HCT116 (cell line): ENCODE measurements around the gene WAPL. TPM values are rescaled to one million over a fixed set of nuclear protein-coding genes. Genes with fewer than 3 reads are reported as not detected.

ENCODE experiments used
- ATAC-seq: fragments of 200-7000 bp; cut with Tn5 transposase; 2 replicates; pipeline ENCODE4 v1.9.1; 2020; ENCODE audit warnings: mild to moderate bottlenecking, moderate library complexity
- BruUV-seq: library from RNA; stranded (reverse); fragments of 400-500 nt; replicated peaks from 2 replicates; lab custom pipeline; 2021; lab: Mats Ljungman, UMichigan
- CTCF ChIA-PET: fragments of 300-600 bp; sonication (Branson Sonifier 250); formaldehyde crosslinking; loops from one replicate; lab custom pipeline; 2021; ENCODE audit warnings: antibody characterized with exemption; lab: Charles Lee
- POLR2A ChIA-PET: fragments of 300-600, 350-600 bp; sonication (Branson Sonifier 250); formaldehyde crosslinking; loops from one replicate; lab custom pipeline; 2021; ENCODE audit warnings: antibody characterized with exemption; lab: Charles Lee
- RAD21 ChIA-PET, 2 experiments: fragments of 300-600 bp; sonication (Branson Sonifier 250); formaldehyde crosslinking; loops; one replicate each; lab custom pipeline; 2023; ENCODE audit warnings: low total read pairs in 2 of 2; ENCODE audit not compliant: uncharacterized antibody in 2 of 2, unreplicated experiment in 2 of 2, low non-redundant PET in 1 of 2; lab: Charles Lee
- DNase-seq: peaks from one replicate; pipeline ENCODE4 v3.0.0-alpha.2; 2010; ENCODE audit warnings: low read depth, low spot score
- H2AFZ ChIP-seq: fragments of 200-600 bp; shearing (Covaris generic), sonication (generic); 2 replicates; pipeline ENCODE4 v1.6.1; 2017; ENCODE audit warnings: low read depth, mixed run types, mixed read lengths, antibody characterized with exemption, low read length; ENCODE audit not compliant: poor library complexity, severe bottlenecking
- H3K27ac ChIP-seq: 2 replicates; pipeline ENCODE4 v1.5.1; 2012; ENCODE audit warnings: low read depth, low read length
- H3K27me3 ChIP-seq: fragments of 200-600 bp; sonication (generic); 2 replicates; pipeline ENCODE4 v1.6.1; 2016; ENCODE audit warnings: mixed run types, low read length, mixed read lengths; ENCODE audit not compliant: insufficient read depth
- H3K36me3 ChIP-seq, 2 experiments: fragments of 200-500 bp in 1 of 2; fragments of 200-600 bp in 1 of 2; sonication (Bioruptor generic) in 1 of 2; sonication (generic) in 1 of 2; 2 replicates each; pipeline versions ENCODE4 v1.5.1 to v1.6.1; 2014 to 2016; ENCODE audit warnings: low read length in 2 of 2, inconsistent platforms in 1 of 2, mixed read lengths in 1 of 2, mixed run types in 1 of 2; ENCODE audit not compliant: insufficient read depth in 2 of 2, control insufficient read depth in 1 of 2
- H3K4me1 ChIP-seq, 2 experiments: fragments of 200-600 bp in 1 of 2; sonication (generic) in 1 of 2; 2 replicates each; pipeline versions ENCODE4 v1.5.1 to v1.6.1; 2012 to 2017; ENCODE audit warnings: low read length in 2 of 2, inconsistent platforms in 1 of 2, mild to moderate bottlenecking in 1 of 2, mixed read lengths in 1 of 2, mixed run types in 1 of 2, moderate library complexity in 1 of 2; ENCODE audit not compliant: insufficient read depth in 2 of 2, control insufficient read depth in 1 of 2
- H3K4me2 ChIP-seq: fragments of 200-600 bp; sonication (generic); 2 replicates; pipeline ENCODE4 v1.6.1; 2017; ENCODE audit warnings: mixed run types, low read length, mixed read lengths
- H3K4me3 ChIP-seq, 2 experiments: fragments of 200-600 bp in 1 of 2; sonication (generic) in 1 of 2; replicated peaks in 1 of 2; 2 replicates each; pipeline ENCODE4 v1.5.1; 2011 to 2016; ENCODE audit warnings: low read length in 2 of 2, control low read depth in 1 of 2, low read depth in 1 of 2, mild to moderate bottlenecking in 1 of 2, mixed read lengths in 1 of 2, mixed run types in 1 of 2
- H3K79me2 ChIP-seq: fragments of 200-600 bp; sonication (generic); 2 replicates; pipeline ENCODE4 v1.6.1; 2017; ENCODE audit warnings: mild to moderate bottlenecking, mixed run types, low read length, moderate library complexity, mixed read lengths; ENCODE audit not compliant: insufficient read depth
- H3K9ac ChIP-seq: fragments of 200-600 bp; sonication (generic); 2 replicates; pipeline ENCODE4 v1.6.1; 2016; ENCODE audit warnings: low read length, mixed read lengths
- H3K9me2 ChIP-seq: fragments of 200-600 bp; sonication (generic), shearing (Covaris generic); 2 replicates; pipeline ENCODE4 v1.6.1; 2017; ENCODE audit warnings: mixed run types, mild to moderate bottlenecking, moderate library complexity; ENCODE audit not compliant: insufficient read depth
- H3K9me3 ChIP-seq, 2 experiments: fragments of 200-500 bp in 1 of 2; fragments of 200-600 bp in 1 of 2; sonication (Bioruptor generic) in 1 of 2; sonication (generic) in 1 of 2; 2 replicates each; pipeline ENCODE4 v1.6.1; 2014 to 2017; ENCODE audit warnings: low read length in 2 of 2, mixed read lengths in 2 of 2, inconsistent platforms in 1 of 2, low read depth in 1 of 2, mild to moderate bottlenecking in 1 of 2, mixed run types in 1 of 2, moderate library complexity in 1 of 2; ENCODE audit not compliant: control insufficient read depth in 1 of 2, insufficient read depth in 1 of 2
- H4K20me1 ChIP-seq: fragments of 200-600 bp; sonication (generic), shearing (Covaris generic); 2 replicates; pipeline ENCODE4 v1.6.1; 2017; ENCODE audit warnings: mixed run types, mild to moderate bottlenecking, moderate library complexity; ENCODE audit not compliant: insufficient read depth
- ATF3 ChIP-seq: IDR thresholded peaks from 2 replicates; pipeline ENCODE4 v1.6.1; 2012
- CBX3 ChIP-seq: IDR thresholded peaks from 2 replicates; pipeline ENCODE4 v1.6.1; 2012; ENCODE audit warnings: low read depth
- CEBPB ChIP-seq: IDR thresholded peaks from 2 replicates; pipeline ENCODE4 v1.6.1; 2012; ENCODE audit warnings: low read depth
- EZH2 ChIP-seq: fragments of 200-600 bp; sonication (generic); IDR thresholded peaks from 2 replicates; pipeline ENCODE4 v1.6.1; 2017; ENCODE audit warnings: antibody characterized with exemption, mixed run types
- EZH2phosphoT487 ChIP-seq: fragments of 200-600 bp; IDR thresholded peaks from 2 replicates; pipeline ENCODE4 v1.6.1; 2018; ENCODE audit warnings: antibody characterized with exemption, borderline replicate concordance
- SIN3A ChIP-seq: IDR thresholded peaks from 2 replicates; pipeline ENCODE4 v1.6.1; 2012; ENCODE audit warnings: low read depth
- SRF ChIP-seq: IDR thresholded peaks from 2 replicates; pipeline ENCODE4 v1.6.1; 2012; ENCODE audit warnings: low read depth
- TCF7L2 ChIP-seq: IDR thresholded peaks from 2 replicates; pipeline ENCODE4 v1.7.0; 2011; ENCODE audit warnings: borderline replicate concordance, inconsistent platforms; ENCODE audit not compliant: insufficient read depth, insufficient read length; ENCODE audit errors: extremely low read depth
- YY1 ChIP-seq: IDR thresholded peaks from 2 replicates; pipeline ENCODE4 v1.6.1; 2011; ENCODE audit warnings: low read length, low read depth, moderate library complexity, mild to moderate bottlenecking; ENCODE audit not compliant: insufficient replicate concordance; ENCODE audit errors: extremely low read depth
- ZBTB33 ChIP-seq: IDR thresholded peaks from 2 replicates; pipeline ENCODE4 v1.6.1; 2011; ENCODE audit warnings: mild to moderate bottlenecking, low read length, moderate library complexity; ENCODE audit not compliant: insufficient replicate concordance; ENCODE audit errors: extremely low read depth
- ZFX ChIP-seq: fragments of 450-650 bp; IDR thresholded peaks from 2 replicates; pipeline ENCODE4 v1.6.1; 2017
- ZNF274 ChIP-seq: fragments of 200-500 bp; sonication (Bioruptor generic); IDR thresholded peaks from 2 replicates; pipeline ENCODE4 v1.6.1; 2014; ENCODE audit warnings: mild to moderate bottlenecking, low read depth, low read length, inconsistent platforms
- intact Hi-C: fragments of 100-400 bp; cut with micrococcal nuclease; formaldehyde crosslinking; loops from 2 replicates; pipeline ENCODE4 v1.10.0; 2022
- total RNA-seq: library from RNA; stranded (reverse); gene quantifications from one replicate; pipeline ENCODE4 v1.2.1, GENCODE V29; 2021; ENCODE audit not compliant: unreplicated experiment
- TF ChIP-seq, protein P1 (sequence below): IDR thresholded peaks from 2 replicates; pipeline ENCODE4 v1.6.1; 2012
- TF ChIP-seq, protein P2 (sequence below), 3 experiments: fragments of 200-600 bp in 1 of 3; sonication (generic) in 1 of 3; IDR thresholded peaks in 2 of 3; conservative IDR thresholded peaks in 1 of 3; 2 replicates each; pipeline ENCODE4 v1.5.1; 2012 to 2017; ENCODE audit warnings: low read depth in 2 of 3, low read length in 2 of 3, antibody characterized with exemption in 1 of 3, borderline replicate concordance in 1 of 3, control low read depth in 1 of 3, mild to moderate bottlenecking in 1 of 3, mixed read lengths in 1 of 3, mixed run types in 1 of 3, moderate library complexity in 1 of 3; ENCODE audit not compliant: insufficient read depth in 1 of 3
- TF ChIP-seq, protein P3 (sequence below): IDR thresholded peaks from 2 replicates; pipeline ENCODE4 v1.6.1; 2012; ENCODE audit warnings: low read depth

The WAPL gene
- total RNA-seq, 1 experiment from 2014 or later: 37.5 TPM

DNA sequence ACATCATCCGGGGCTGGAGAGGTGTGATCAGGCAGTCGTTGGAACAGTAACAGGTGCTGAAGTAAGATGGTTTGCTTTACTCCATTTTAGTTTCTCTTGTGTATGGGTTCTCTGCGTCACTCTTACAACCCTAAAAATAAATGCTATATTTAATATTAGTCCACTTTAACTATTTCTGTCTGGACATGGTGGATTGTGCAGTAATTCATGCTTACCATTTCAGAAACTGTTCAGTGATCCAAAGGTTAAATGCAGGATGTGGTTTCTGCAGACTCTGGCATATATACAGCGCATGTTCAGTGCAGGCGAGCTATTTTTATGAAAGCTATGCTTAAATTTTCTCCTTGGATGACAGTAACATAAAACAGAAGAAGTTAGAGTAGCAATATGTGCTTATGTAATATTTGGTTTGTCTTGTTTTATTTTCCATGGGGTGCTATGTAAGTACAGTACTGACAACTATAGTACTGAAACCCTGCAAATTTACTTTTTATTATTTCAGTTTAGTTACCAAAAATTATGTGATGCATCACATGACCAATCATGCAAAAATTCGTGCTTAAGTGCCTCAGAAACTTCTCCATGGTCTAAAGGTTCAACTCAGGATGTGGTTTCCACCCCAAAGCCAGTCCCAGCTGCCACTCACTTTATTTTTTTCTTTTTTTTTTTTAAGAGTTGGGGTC, 108.4 kb downstream of the WAPL start (continued):
- TF ChIP-seq SIN3A (no peak), ATF3 (no peak)

- Histone ChIP-seq H3K27ac (no peak overlapping the region), H3K27me3 (no peaks in the 10 kb centered on the region), H2AFZ (no peak overlapping the region), H3K4me3 (no peak overlapping the region), H3K4me2 (no peak overlapping the region), H3K9me3 (peaks cover 0 to 6% of the 10 kb centered on the region in 2 experiments; a peak in 1 of 4 replicates), H3K9me2 (no peaks in the 10 kb centered on the region), H3K79me2 (no peaks in the 10 kb centered on the region), H3K4me1 (peaks cover 0 to 8% of the 10 kb centered on the region in 2 experiments; a peak in 2 of 4 replicates), H4K20me1 (no peaks in the 10 kb centered on the region), H3K36me3 (no peaks in the 10 kb centered on the region), H3K9ac (no peak overlapping the region)
- RAD21 ChIA-PET: no interaction called here
- no TSS peak for BruUV-seq
- DNase-seq: no peak
- intact Hi-C loops: no loop called here
- no peak for ATAC-seq
- no peak for TF ChIP-seq YY1
- TF ChIP-seq, protein P1, sequence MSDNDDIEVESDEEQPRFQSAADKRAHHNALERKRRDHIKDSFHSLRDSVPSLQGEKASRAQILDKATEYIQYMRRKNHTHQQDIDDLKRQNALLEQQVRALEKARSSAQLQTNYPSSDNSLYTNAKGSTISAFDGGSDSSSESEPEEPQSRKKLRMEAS: no peak
- no peak for TF ChIP-seq CEBPB
- no peak for TF ChIP-seq TCF7L2
- TF ChIP-seq CBX3: no peak
- TF ChIP-seq EZH2: no peak
- no peak for TF ChIP-seq ZBTB33
- TF ChIP-seq, protein P2, sequence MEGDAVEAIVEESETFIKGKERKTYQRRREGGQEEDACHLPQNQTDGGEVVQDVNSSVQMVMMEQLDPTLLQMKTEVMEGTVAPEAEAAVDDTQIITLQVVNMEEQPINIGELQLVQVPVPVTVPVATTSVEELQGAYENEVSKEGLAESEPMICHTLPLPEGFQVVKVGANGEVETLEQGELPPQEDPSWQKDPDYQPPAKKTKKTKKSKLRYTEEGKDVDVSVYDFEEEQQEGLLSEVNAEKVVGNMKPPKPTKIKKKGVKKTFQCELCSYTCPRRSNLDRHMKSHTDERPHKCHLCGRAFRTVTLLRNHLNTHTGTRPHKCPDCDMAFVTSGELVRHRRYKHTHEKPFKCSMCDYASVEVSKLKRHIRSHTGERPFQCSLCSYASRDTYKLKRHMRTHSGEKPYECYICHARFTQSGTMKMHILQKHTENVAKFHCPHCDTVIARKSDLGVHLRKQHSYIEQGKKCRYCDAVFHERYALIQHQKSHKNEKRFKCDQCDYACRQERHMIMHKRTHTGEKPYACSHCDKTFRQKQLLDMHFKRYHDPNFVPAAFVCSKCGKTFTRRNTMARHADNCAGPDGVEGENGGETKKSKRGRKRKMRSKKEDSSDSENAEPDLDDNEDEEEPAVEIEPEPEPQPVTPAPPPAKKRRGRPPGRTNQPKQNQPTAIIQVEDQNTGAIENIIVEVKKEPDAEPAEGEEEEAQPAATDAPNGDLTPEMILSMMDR (IDR thresholded peaks at IDR 0.05 in 2 of 3, conservative IDR thresholded peaks at IDR 0.05 in 1 of 3; ENCODE audit: borderline replicate concordance in 1 of 3, insufficient read depth in 1 of 3, low read depth in 2 of 3, low read length in 2 of 3): no peak
- TF ChIP-seq EZH2phosphoT487: no peak
- no peak for TF ChIP-seq ZFX
- TF ChIP-seq, protein P3, sequence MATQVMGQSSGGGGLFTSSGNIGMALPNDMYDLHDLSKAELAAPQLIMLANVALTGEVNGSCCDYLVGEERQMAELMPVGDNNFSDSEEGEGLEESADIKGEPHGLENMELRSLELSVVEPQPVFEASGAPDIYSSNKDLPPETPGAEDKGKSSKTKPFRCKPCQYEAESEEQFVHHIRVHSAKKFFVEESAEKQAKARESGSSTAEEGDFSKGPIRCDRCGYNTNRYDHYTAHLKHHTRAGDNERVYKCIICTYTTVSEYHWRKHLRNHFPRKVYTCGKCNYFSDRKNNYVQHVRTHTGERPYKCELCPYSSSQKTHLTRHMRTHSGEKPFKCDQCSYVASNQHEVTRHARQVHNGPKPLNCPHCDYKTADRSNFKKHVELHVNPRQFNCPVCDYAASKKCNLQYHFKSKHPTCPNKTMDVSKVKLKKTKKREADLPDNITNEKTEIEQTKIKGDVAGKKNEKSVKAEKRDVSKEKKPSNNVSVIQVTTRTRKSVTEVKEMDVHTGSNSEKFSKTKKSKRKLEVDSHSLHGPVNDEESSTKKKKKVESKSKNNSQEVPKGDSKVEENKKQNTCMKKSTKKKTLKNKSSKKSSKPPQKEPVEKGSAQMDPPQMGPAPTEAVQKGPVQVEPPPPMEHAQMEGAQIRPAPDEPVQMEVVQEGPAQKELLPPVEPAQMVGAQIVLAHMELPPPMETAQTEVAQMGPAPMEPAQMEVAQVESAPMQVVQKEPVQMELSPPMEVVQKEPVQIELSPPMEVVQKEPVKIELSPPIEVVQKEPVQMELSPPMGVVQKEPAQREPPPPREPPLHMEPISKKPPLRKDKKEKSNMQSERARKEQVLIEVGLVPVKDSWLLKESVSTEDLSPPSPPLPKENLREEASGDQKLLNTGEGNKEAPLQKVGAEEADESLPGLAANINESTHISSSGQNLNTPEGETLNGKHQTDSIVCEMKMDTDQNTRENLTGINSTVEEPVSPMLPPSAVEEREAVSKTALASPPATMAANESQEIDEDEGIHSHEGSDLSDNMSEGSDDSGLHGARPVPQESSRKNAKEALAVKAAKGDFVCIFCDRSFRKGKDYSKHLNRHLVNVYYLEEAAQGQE: no peak
- no peak for TF ChIP-seq SRF
- no peak for TF ChIP-seq ZNF274
- POLR2A ChIA-PET: no interaction called here
- CTCF ChIA-PET: interaction anchor here (0.7 to 2.3 kb wide), 2 partner anchors 10 to 12 kb away, joined by 4 to 7 read pairs; no protein-coding TSS in a partner anchor
These were observed 109.6 kb downstream of the WAPL start for GRCh38 chr10:86411852-86412560.
